HepG2 (cell line): ENCODE results near the gene LUC7L2. TPM values are rescaled to one million over a fixed set of nuclear protein-coding genes. Genes with fewer than 3 reads are reported as not detected.
A peak's percentile ranks its signal among the peaks of the same experiment; 100 is the strongest.

Source experiments
- ELF1 ChIP-seq: sonication (generic); formaldehyde crosslinking; IDR thresholded peaks from 2 replicates; pipeline ENCODE4 v1.4.0; 2020; ENCODE audit warnings: missing genetic modification reagents
- HMG20B ChIP-seq: conservative IDR thresholded peaks from 2 replicates; pipeline ENCODE4 v1.6.1; 2016; ENCODE audit warnings: missing genetic modification reagents, missing compliant biosample characterization
- MBD4 ChIP-seq: IDR thresholded peaks from 2 replicates; pipeline ENCODE4 v1.6.1; 2012; ENCODE audit warnings: low read length, inconsistent platforms, borderline replicate concordance
- SP5 ChIP-seq: IDR thresholded peaks from 2 replicates; pipeline ENCODE4 v1.6.1; 2016; ENCODE audit warnings: low read depth, borderline replicate concordance
- SRSF9 ChIP-seq: fragments of 200-400 bp; formaldehyde crosslinking; IDR thresholded peaks from 2 replicates; pipeline ENCODE4 v1.6.1; 2018; ENCODE audit warnings: borderline replicate concordance, mild to moderate bottlenecking, low read depth, low read length; ENCODE audit not compliant: insufficient read depth, poor library complexity, severe bottlenecking
- ZBTB21 ChIP-seq: sonication (generic); formaldehyde crosslinking; IDR thresholded peaks from 2 replicates; pipeline ENCODE4 v1.4.0; 2020; ENCODE audit warnings: missing genetic modification reagents
- ZNF484 ChIP-seq: sonication (generic); formaldehyde crosslinking; IDR thresholded peaks from 2 replicates; pipeline ENCODE4 v1.5.1; 2020; ENCODE audit warnings: mild to moderate bottlenecking, low read depth, missing genetic modification reagents, borderline replicate concordance
- ZSCAN20 ChIP-seq: sonication (generic); formaldehyde crosslinking; IDR thresholded peaks from 2 replicates; pipeline ENCODE4 v1.4.0; 2020; ENCODE audit warnings: missing genetic modification reagents, mild to moderate bottlenecking, borderline replicate concordance
- polyA plus RNA-seq, 8 experiments: library from polyadenylated mRNA; depleted of rRNA in 3 of 8; stranded (reverse) in 7 of 8; unstranded in 1 of 8; fragments of >200 nt; fragmentation: Illumina TruSeq in 4 of 8; extraction: Trizol in 4 of 8; gene quantifications; 2 replicates each; pipeline versions ENCODE4 v1.2.1 to v1.2.3, GENCODE V29; 2011 to 2016; ENCODE audit warnings: low read depth in 4 of 8, missing spikeins in 1 of 8, mixed read lengths in 1 of 8; ENCODE audit not compliant: insufficient read depth in 1 of 8
- total RNA-seq, 5 experiments: library from RNA; depleted of rRNA; stranded (reverse); fragments of >200 nt; fragmentation: Illumina TruSeq; extraction: Trizol; gene quantifications; 2 replicates each; pipeline ENCODE4 v1.2.3, GENCODE V29; 2016; ENCODE audit warnings: low read depth in 1 of 5
- TF ChIP-seq, protein P1 (sequence below): sonication (generic); formaldehyde crosslinking; IDR thresholded peaks from 2 replicates; pipeline ENCODE4 v1.5.0; 2020; ENCODE audit warnings: mild to moderate bottlenecking, missing genetic modification reagents, borderline replicate concordance
- TF ChIP-seq, protein P2 (sequence below), 2 experiments: sonication (generic) in 1 of 2; formaldehyde crosslinking in 1 of 2; IDR thresholded peaks; 2 replicates each; pipeline versions ENCODE4 v1.6.1 to v1.9.0; 2014 to 2022; ENCODE audit warnings: antibody characterized with exemption in 1 of 2, borderline replicate concordance in 1 of 2, inconsistent platforms in 1 of 2, low read depth in 1 of 2, missing genetic modification reagents in 1 of 2
- TF ChIP-seq, protein P3 (sequence below): conservative IDR thresholded peaks from 2 replicates; pipeline ENCODE4 v1.6.1; 2018; ENCODE audit warnings: missing genetic modification reagents
- TF ChIP-seq, protein P4 (sequence below): sonication (generic); formaldehyde crosslinking; IDR thresholded peaks from 2 replicates; pipeline ENCODE4 v1.8.1; 2023; ENCODE audit warnings: mild to moderate bottlenecking, inconsistent platforms, moderate library complexity, missing genetic modification reagents, borderline replicate concordance

LUC7L2 gene
- total and polyA plus RNA-seq, 2 of the 13 experiments (the other 11 are each of a cell fraction or from before 2014, with no cell fraction given) = 17.9 to 50.7 TPM

DNA sequence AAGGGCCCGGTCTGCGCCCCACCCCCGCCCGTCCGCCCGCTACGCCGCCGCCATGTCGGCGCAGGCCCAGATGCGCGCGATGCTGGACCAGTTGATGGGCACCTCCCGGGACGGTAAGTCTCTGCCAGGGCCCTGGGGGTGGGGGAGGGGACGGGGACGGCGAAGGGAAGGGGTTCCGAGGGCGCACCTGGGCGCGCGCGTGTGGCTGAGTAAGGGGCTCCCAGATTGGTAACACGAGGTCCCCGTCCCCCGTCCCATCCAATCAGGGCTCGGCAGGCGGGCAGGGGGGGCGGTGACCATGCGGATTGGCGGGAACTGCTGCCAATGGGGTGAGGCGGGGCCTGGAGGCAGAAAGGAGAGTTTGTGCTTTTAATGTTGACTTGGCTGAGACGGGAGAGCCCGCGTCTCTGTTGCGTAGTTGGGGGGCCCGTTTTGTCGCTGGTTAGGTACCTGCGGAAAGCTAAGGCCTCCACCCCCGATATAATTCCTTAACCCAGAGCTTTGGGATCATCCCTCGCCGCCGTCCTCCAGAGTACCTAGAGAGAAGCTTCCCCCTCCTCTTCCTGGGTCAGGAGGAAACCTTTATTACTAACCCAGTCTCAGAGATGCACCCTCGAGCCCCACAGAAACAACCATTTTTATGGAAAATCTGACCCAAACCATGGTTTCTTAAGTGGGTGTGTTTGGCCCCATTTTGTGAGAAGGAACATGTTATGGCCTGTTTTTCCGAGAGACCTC is 685 bp downstream of the LUC7L2 start (continued):
- TF ChIP-seq, protein P1, sequence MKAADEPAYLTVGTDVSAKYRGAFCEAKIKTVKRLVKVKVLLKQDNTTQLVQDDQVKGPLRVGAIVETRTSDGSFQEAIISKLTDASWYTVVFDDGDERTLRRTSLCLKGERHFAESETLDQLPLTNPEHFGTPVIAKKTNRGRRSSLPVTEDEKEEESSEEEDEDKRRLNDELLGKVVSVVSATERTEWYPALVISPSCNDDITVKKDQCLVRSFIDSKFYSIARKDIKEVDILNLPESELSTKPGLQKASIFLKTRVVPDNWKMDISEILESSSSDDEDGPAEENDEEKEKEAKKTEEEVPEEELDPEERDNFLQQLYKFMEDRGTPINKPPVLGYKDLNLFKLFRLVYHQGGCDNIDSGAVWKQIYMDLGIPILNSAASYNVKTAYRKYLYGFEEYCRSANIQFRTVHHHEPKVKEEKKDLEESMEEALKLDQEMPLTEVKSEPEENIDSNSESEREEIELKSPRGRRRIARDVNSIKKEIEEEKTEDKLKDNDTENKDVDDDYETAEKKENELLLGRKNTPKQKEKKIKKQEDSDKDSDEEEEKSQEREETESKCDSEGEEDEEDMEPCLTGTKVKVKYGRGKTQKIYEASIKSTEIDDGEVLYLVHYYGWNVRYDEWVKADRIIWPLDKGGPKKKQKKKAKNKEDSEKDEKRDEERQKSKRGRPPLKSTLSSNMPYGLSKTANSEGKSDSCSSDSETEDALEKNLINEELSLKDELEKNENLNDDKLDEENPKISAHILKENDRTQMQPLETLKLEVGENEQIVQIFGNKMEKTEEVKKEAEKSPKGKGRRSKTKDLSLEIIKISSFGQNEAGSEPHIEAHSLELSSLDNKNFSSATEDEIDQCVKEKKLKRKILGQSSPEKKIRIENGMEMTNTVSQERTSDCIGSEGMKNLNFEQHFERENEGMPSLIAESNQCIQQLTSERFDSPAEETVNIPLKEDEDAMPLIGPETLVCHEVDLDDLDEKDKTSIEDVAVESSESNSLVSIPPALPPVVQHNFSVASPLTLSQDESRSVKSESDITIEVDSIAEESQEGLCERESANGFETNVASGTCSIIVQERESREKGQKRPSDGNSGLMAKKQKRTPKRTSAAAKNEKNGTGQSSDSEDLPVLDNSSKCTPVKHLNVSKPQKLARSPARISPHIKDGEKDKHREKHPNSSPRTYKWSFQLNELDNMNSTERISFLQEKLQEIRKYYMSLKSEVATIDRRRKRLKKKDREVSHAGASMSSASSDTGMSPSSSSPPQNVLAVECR (CRISPR knock-in tag) = no peak; the same call in 1 of the 2 replicates
- TF ChIP-seq ZBTB21 (CRISPR knock-in tag) (no peak), MBD4 (no peak), ZNF484 (CRISPR knock-in tag) (no peak), HMG20B (CRISPR knock-in tag) (0 out of 2 replicates have a peak, but pooled peaks have one; percentile 14), ELF1 (CRISPR knock-in tag) (peak; percentile 24; the same call in 1 of the 2 replicates), ZSCAN20 (CRISPR knock-in tag) (no peak), SRSF9 (no peak), SP5 (CRISPR knock-in tag) (no peak)
- TF ChIP-seq, protein P2, sequence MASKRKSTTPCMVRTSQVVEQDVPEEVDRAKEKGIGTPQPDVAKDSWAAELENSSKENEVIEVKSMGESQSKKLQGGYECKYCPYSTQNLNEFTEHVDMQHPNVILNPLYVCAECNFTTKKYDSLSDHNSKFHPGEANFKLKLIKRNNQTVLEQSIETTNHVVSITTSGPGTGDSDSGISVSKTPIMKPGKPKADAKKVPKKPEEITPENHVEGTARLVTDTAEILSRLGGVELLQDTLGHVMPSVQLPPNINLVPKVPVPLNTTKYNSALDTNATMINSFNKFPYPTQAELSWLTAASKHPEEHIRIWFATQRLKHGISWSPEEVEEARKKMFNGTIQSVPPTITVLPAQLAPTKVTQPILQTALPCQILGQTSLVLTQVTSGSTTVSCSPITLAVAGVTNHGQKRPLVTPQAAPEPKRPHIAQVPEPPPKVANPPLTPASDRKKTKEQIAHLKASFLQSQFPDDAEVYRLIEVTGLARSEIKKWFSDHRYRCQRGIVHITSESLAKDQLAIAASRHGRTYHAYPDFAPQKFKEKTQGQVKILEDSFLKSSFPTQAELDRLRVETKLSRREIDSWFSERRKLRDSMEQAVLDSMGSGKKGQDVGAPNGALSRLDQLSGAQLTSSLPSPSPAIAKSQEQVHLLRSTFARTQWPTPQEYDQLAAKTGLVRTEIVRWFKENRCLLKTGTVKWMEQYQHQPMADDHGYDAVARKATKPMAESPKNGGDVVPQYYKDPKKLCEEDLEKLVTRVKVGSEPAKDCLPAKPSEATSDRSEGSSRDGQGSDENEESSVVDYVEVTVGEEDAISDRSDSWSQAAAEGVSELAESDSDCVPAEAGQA (IDR thresholded peaks at IDR 0.05; ENCODE audit: low read depth) = peak; percentile 31; the same call in 1 of the 2 replicates
- TF ChIP-seq, protein P2 (CRISPR knock-in tag; IDR thresholded peaks at IDR 0.05; ENCODE audit: borderline replicate concordance) = no peak
- TF ChIP-seq, protein P3, sequence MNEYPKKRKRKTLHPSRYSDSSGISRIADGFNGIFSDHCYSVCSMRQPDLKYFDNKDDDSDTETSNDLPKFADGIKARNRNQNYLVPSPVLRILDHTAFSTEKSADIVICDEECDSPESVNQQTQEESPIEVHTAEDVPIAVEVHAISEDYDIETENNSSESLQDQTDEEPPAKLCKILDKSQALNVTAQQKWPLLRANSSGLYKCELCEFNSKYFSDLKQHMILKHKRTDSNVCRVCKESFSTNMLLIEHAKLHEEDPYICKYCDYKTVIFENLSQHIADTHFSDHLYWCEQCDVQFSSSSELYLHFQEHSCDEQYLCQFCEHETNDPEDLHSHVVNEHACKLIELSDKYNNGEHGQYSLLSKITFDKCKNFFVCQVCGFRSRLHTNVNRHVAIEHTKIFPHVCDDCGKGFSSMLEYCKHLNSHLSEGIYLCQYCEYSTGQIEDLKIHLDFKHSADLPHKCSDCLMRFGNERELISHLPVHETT = no peak; the same call in 1 of the 2 replicates
- TF ChIP-seq, protein P4, sequence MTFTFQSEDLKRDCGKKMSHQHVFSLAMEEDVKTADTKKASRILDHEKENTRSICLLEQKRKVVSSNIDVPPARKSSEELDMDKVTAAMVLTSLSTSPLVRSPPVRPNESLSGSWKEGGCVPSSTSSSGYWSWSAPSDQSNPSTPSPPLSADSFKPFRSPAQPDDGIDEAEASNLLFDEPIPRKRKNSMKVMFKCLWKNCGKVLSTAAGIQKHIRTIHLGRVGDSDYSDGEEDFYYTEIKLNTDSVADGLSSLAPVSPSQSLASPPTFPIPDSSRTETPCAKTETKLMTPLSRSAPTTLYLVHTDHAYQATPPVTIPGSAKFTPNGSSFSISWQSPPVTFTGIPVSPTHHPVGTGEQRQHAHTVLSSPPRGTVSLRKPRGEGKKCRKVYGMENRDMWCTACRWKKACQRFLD (CRISPR knock-in tag) = no peak; the same call in 1 of the 2 replicates
